Pancreas (tissue), 10 donors: ENCODE results near the gene GALNT10. TPM values are rescaled to one million over a fixed set of nuclear protein-coding genes. Genes with fewer than 3 reads are reported as not detected.

Experiments
- ATAC-seq, 4 donors: fragments of 200-7000 bp; cut with Tn5 transposase; one replicate each; pipeline versions ENCODE4 v1.8.0 to v1.9.1; 2020; ENCODE audit warnings: mild to moderate bottlenecking in 4 of 4, moderate library complexity in 4 of 4
- DNase-seq, 6 donors: peaks; one replicate each; pipeline ENCODE4 v3.0.0-alpha.2; 2020
- FAIRE-seq: peaks from 2 replicates; lab custom pipeline; 2012; peaks lifted over from hg19 to GRCh38; lab: Jason Lieb, UNC
- H3K27ac ChIP-seq, 4 donors: fragments of 200-600 bp; sonication (generic); 1 replicate in 3 of 4; 2 replicates in 1 of 4; pipeline versions ENCODE4 v1.5.0 to v1.8.0; 2020
- H3K27me3 ChIP-seq, 4 donors: fragments of 200-600 bp; one replicate each; pipeline ENCODE4 v1.8.0; 2021
- H3K36me3 ChIP-seq, 3 donors: fragments of 200-600 bp; sonication (generic) in 1 of 3; one replicate each; pipeline versions ENCODE4 v1.5.0 to v1.8.0; 2020 to 2021
- H3K4me1 ChIP-seq, 3 donors: fragments of 200-600 bp; one replicate each; pipeline ENCODE4 v1.8.0; 2021
- H3K4me3 ChIP-seq, 4 donors: fragments of 200-600 bp; sonication (generic) in 2 of 4; one replicate each; pipeline versions ENCODE4 v1.5.0 to v1.8.0; 2020 to 2021
- H3K9me3 ChIP-seq, 4 donors: fragments of 200-600 bp; one replicate each; pipeline ENCODE4 v1.8.0; 2021
- CTCF ChIP-seq, 4 donors: fragments of 200-600 bp; sonication (generic) in 3 of 4; IDR thresholded peaks; one replicate each; pipeline versions ENCODE4 v1.5.0 to v1.8.0; 2021; ENCODE audit warnings: antibody characterized with exemption in 4 of 4
- WGBS, 2 donors: extraction: QIAGEN DNeasy Blood & Tissue Kit; methylation state at CpG; one replicate each; pipeline ENCODE4 v1.1.7; 2013; 5-methylcytosine and 5-hydroxymethylcytosine counted together
- intact Hi-C, 3 donors: fragments of 100-400 bp; cut with DNase I; formaldehyde crosslinking; loops; one replicate each; pipeline versions ENCODE4 v1.11.1 to v1.14.2; 2022
- polyA plus RNA-seq, 2 donors: library from polyadenylated mRNA; stranded (reverse); fragments of 200-250 nt; gene quantifications; one replicate each; pipeline ENCODE4 v1.2.3, GENCODE V29; 2013
- total RNA-seq, 6 donors: library from RNA; stranded (reverse); fragmentation: NEBNext Ultra II Directional in 4 of 6; extraction: Animal tissue kit (Norgen Biotek cat#: 25700) in 4 of 6; gene quantifications; one replicate each; pipeline versions ENCODE4 v1.2.1 to v1.2.4, GENCODE V29; 2021 to 2023
- donor health status: healthy with polysubstance abuse.
- donor health status: DM: no; HTN: no; CAD: no; lungs with moderate emphysema.
- donor health status: DM: no; HTN: no; CAD: no.
- donor health status: control.
- donor health status: control.
- donor health status: Bipolar disorder and iron deficiency.
- donor health status: DM: yes; HTN: yes; CAD: no.
- donor health status: DM: no; HTN: no; CAD: no.
- donor health status: DM: no; HTN: no; CAD: no.
- donor health status: DM: yes; HTN: yes; CAD: no.

The GALNT10 gene
- total and polyA plus RNA-seq, 8 donors = 4.4 to 23.1 (median 13.4) TPM

GRCh38 chr5:154223320-154223719, 32.8 kb downstream of the GALNT10 start:
- no peak for FAIRE-seq

DNA sequence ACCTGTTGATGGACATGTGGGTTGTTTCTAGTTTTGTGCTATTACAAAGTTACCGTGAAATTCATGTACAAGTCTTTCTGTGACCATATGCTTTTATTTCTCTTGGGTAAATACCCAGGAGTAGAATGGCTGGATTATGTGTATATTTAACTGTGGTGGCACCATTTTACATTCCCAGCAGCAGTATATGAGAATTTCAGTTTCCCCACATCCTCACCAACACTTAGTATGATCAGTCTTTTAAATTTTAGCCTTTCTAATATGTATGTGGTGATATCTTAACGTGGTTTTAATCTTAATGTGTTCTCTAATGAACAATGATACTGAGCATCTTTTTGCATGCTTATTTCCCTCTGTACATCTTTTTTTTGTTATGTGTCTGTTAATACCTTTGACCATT, 36.6 kb downstream of the GALNT10 start:
- Histone ChIP-seq H3K9me3 (no peaks in the 10 kb centered on the region), H3K27ac (no peak overlapping the region), H3K4me3 (no peak overlapping the region), H3K36me3 (no peaks in the 10 kb centered on the region), H3K27me3 (no peaks in the 10 kb centered on the region), H3K4me1 (no peaks in the 10 kb centered on the region)
- TF ChIP-seq CTCF (IDR thresholded peaks at IDR 0.05) = no peak
- intact Hi-C loops = no loop called here
- ATAC-seq (no peak), DNase-seq (no peak), FAIRE-seq (no peak)
- 68 to 71% methylated on average over 2 of the region's 2 CpGs for WGBS, 2 donors

More at GRCh38 chr5:154223320-154223719, 32.8 kb downstream of the GALNT10 start:
- no peak overlapping the region for H3K4me3 ChIP-seq
- ATAC-seq (no peak), DNase-seq (no peak)
- no peaks in the 10 kb centered on the region for H3K27me3 ChIP-seq
- no peaks in the 10 kb centered on the region for H3K4me1 ChIP-seq
- no peak for TF ChIP-seq CTCF (IDR thresholded peaks at IDR 0.05)
- 70 to 74% methylated on average over 3 of the region's 3 CpGs for WGBS, 2 donors
- intact Hi-C loops = no loop called here
- no peaks in the 10 kb centered on the region for H3K36me3 ChIP-seq
- H3K9me3 ChIP-seq = no peaks in the 10 kb centered on the region
- no peak overlapping the region for H3K27ac ChIP-seq

DNA sequence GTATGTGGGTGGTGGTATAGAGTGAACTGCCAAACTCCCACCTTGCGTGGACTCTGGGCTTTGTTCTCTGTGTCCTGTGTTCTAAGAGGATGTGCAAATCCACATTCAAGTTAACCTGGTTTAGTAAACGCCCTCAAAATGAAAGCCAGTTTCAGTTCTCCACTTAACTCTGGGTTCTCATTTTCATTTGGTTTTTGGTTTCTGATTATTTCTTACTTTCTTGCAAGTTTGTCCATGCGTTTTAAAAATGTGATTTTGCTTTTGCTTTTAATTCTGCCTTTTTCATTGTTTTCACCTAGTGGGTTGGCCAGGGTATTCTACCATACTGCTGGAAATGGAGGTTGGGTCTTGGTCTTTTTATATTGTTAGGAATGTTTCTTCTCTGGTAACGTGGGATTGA, 38.2 kb downstream of the GALNT10 start:
- ATAC-seq = no peak
- intact Hi-C loops = no loop called here
- no peaks in the 10 kb centered on the region for H3K27me3 ChIP-seq
- no peak overlapping the region for H3K27ac ChIP-seq
- H3K9me3 ChIP-seq = no peaks in the 10 kb centered on the region
- H3K4me1 ChIP-seq = no peaks in the 10 kb centered on the region
- no peak for FAIRE-seq
- 87 to 94% methylated on average over 4 of the region's 4 CpGs for WGBS, 2 donors
- no peaks in the 10 kb centered on the region for H3K36me3 ChIP-seq
- no peak for DNase-seq
- no peak for TF ChIP-seq CTCF (IDR thresholded peaks at IDR 0.05)
- no peak overlapping the region for H3K4me3 ChIP-seq

- no peak overlapping the region for H3K4me3 ChIP-seq
- H3K27me3 ChIP-seq = no peaks in the 10 kb centered on the region
- FAIRE-seq (no peak), ATAC-seq (no peak), DNase-seq (no peak)
- no peaks in the 10 kb centered on the region for H3K9me3 ChIP-seq
- intact Hi-C loops = no loop called here
- TF ChIP-seq CTCF (IDR thresholded peaks at IDR 0.05) = no peak
- no peaks in the 10 kb centered on the region for H3K36me3 ChIP-seq
- H3K4me1 ChIP-seq = no peaks in the 10 kb centered on the region
- H3K27ac ChIP-seq = no peak overlapping the region
These were observed 40.0 kb downstream of the GALNT10 start for GRCh38 chr5:154230526-154230925.

- no peak for FAIRE-seq
- 87 to 92% methylated on average over 3 of the region's 3 CpGs for WGBS, 2 donors
- ATAC-seq = no peak
- H3K27ac ChIP-seq = no peak overlapping the region
- H3K9me3 ChIP-seq = no peaks in the 10 kb centered on the region
- H3K4me1 ChIP-seq = no peaks in the 10 kb centered on the region
- no peak overlapping the region for H3K4me3 ChIP-seq
- H3K36me3 ChIP-seq = no peaks in the 10 kb centered on the region
- intact Hi-C loops = no loop called here
- H3K27me3 ChIP-seq = no peaks in the 10 kb centered on the region
- DNase-seq = no peak
- no peak for TF ChIP-seq CTCF (IDR thresholded peaks at IDR 0.05)
These were observed 44.0 kb downstream of the GALNT10 start for GRCh38 chr5:154234551-154234950.
